IPS-NIHi11 (cell line): ENCODE data around the gene GRIA4.
"Not testable (repeated sequence)": the region's sequence is repeated elsewhere in the genome, so short reads cannot be mapped to it uniquely, and the experiment has no call there.

ENCODE experiments used
- DNase-seq: peaks from one replicate; pipeline ENCODE4 v3.0.0; 2012; ENCODE audit warnings: mixed read lengths, low spot score

The GRIA4 gene

GRCh38 chr11:105861225-105861624 lies 251.4 kb downstream of the GRIA4 start:
- DNase-seq = no peak

GRCh38 chr11:105862736-105863367 lies 253.0 kb downstream of the GRIA4 start:
- DNase-seq = peak; percentile 28

- no peak for DNase-seq
Measured at GRCh38 chr11:105863523-105863922, 253.7 kb downstream of the GRIA4 start.

GRCh38 chr11:105867742-105868141 lies 257.9 kb downstream of the GRIA4 start:
- DNase-seq = no peak

- no peak for DNase-seq
Measured at GRCh38 chr11:105868762-105869285, 259.0 kb downstream of the GRIA4 start.

- DNase-seq = no peak
Measured at GRCh38 chr11:105870516-105871113, 260.7 kb downstream of the GRIA4 start.

GRCh38 chr11:105878510-105878909 lies 268.6 kb downstream of the GRIA4 start:
- no peak for DNase-seq

GRCh38 chr11:105878927-105879326 lies 269.1 kb downstream of the GRIA4 start:
- not testable (repeated sequence) for DNase-seq

GRCh38 chr11:105881027-105881426 lies 271.2 kb downstream of the GRIA4 start:
- DNase-seq = no peak

- no peak for DNase-seq
Measured at GRCh38 chr11:105884436-105884835, 274.6 kb downstream of the GRIA4 start.

- no peak for DNase-seq
Measured at GRCh38 chr11:105891685-105892084, 281.8 kb downstream of the GRIA4 start.

- no peak for DNase-seq
Measured at GRCh38 chr11:105897161-105897560, 287.3 kb downstream of the GRIA4 start.

GRCh38 chr11:105899772-105900171 lies 289.9 kb downstream of the GRIA4 start:
- no peak for DNase-seq

GRCh38 chr11:105900515-105901035 lies 290.7 kb downstream of the GRIA4 start:
- DNase-seq = no peak

- DNase-seq = no peak
Measured at GRCh38 chr11:105903113-105903512, 293.2 kb downstream of the GRIA4 start.

- no peak for DNase-seq
Measured at GRCh38 chr11:105906517-105906916, 296.6 kb downstream of the GRIA4 start.

- no peak for DNase-seq
Measured at GRCh38 chr11:105907319-105907718, 297.4 kb downstream of the GRIA4 start.

GRCh38 chr11:105910095-105910715 lies 300.3 kb downstream of the GRIA4 start:
- no peak for DNase-seq

GRCh38 chr11:105911454-105911853 lies 301.6 kb downstream of the GRIA4 start:
- no peak for DNase-seq

- DNase-seq = no peak
Measured at GRCh38 chr11:105912666-105913065, 302.8 kb downstream of the GRIA4 start.

GRCh38 chr11:105915021-105915420 lies 305.1 kb downstream of the GRIA4 start:
- DNase-seq = peak; percentile 7

- DNase-seq = no peak
Measured at GRCh38 chr11:105918039-105918438, 308.2 kb downstream of the GRIA4 start.

- no peak for DNase-seq
Measured at GRCh38 chr11:105918600-105918999, 308.7 kb downstream of the GRIA4 start.
